ENCODE data around the gene CAMK2D. TPM values are rescaled to one million over a fixed set of nuclear protein-coding genes. Genes with fewer than 3 reads are reported as not detected.
"Not testable (repeated sequence)": the region's sequence is repeated elsewhere in the genome, so short reads cannot be mapped to it uniquely, and the experiment has no call there.

The CAMK2D gene
- total RNA-seq, 4 donors from 2014 or later = 57.3 to 78.4 (median 61.8) TPM

DNA sequence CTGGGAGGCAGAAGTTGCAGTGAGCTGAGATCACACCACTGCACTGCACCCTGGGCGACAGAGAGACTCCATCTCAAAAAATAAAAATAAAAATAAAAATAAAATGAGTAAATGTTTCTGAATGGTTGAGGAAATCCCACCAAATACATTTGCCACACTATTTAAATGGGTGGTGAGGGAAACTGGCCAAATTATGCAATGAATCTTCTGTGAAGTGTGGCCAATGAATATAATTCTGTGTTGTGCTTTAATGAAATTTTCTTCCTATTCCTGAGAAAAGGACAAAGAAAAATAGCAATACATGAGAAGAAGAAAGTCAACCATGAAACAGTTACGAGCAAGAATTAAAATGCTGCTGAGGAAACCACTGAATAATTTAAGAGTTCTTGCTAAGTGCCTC lies 69.9 kb downstream of the CAMK2D start:
- peaks cover 8 to 13% of the 10 kb centered on the region in 2 donors for H3K4me1 ChIP-seq
- intact Hi-C loops (cut with DNase I) = no loop called here
- TF ChIP-seq POLR2A (IDR thresholded peaks at IDR 0.05) = no peak
- TF ChIP-seq, protein P1, sequence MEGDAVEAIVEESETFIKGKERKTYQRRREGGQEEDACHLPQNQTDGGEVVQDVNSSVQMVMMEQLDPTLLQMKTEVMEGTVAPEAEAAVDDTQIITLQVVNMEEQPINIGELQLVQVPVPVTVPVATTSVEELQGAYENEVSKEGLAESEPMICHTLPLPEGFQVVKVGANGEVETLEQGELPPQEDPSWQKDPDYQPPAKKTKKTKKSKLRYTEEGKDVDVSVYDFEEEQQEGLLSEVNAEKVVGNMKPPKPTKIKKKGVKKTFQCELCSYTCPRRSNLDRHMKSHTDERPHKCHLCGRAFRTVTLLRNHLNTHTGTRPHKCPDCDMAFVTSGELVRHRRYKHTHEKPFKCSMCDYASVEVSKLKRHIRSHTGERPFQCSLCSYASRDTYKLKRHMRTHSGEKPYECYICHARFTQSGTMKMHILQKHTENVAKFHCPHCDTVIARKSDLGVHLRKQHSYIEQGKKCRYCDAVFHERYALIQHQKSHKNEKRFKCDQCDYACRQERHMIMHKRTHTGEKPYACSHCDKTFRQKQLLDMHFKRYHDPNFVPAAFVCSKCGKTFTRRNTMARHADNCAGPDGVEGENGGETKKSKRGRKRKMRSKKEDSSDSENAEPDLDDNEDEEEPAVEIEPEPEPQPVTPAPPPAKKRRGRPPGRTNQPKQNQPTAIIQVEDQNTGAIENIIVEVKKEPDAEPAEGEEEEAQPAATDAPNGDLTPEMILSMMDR (IDR thresholded peaks at IDR 0.05) = no peak
- no peak overlapping the region for H3K27ac ChIP-seq
- H3K4me3 ChIP-seq (replicated peaks in 1 of 3) = no peak overlapping the region
- WGBS, 2 donors = 92 to 94% methylated on average over 2 of the region's 2 CpGs
- no peak for DNase-seq
- H3K9me3 ChIP-seq = no peaks in the 10 kb centered on the region
- no peaks in the 10 kb centered on the region for H3K36me3 ChIP-seq
- no peaks in the 10 kb centered on the region for H3K27me3 ChIP-seq

DNA sequence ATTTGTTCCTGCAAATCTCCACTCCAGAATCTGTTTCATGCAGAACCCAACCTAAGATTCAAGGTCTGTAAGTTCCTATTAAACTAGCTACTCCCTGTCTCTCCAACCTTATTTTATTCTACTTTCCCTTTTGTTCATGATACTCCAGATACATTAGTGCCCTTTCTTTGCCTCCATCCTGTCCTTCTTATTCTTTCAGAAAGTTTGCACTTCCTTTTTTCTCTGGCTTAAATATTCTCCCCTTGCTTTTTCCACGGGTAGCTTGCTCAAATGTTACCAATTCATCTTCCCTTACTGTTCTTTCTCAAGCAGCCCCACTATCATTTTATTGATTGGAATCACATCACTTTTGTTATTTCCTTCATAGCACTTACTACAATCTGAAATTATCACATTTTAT lies 72.1 kb downstream of the CAMK2D start:
- no peak for TF ChIP-seq POLR2A (IDR thresholded peaks at IDR 0.05)
- TF ChIP-seq, protein P1 (IDR thresholded peaks at IDR 0.05) = no peak
- Histone ChIP-seq H3K27ac (no peak overlapping the region), H3K36me3 (no peaks in the 10 kb centered on the region), H3K4me1 (peaks cover 11 to 20% of the 10 kb centered on the region in 2 donors), H3K27me3 (no peaks in the 10 kb centered on the region), H3K9me3 (no peaks in the 10 kb centered on the region), H3K4me3 (replicated peaks in 1 of 3) (no peak overlapping the region)
- 77 to 78% methylated on average over 1 of the region's 1 CpG for WGBS, 2 donors
- no peak for DNase-seq
- intact Hi-C loops (cut with DNase I) = no loop called here

DNA sequence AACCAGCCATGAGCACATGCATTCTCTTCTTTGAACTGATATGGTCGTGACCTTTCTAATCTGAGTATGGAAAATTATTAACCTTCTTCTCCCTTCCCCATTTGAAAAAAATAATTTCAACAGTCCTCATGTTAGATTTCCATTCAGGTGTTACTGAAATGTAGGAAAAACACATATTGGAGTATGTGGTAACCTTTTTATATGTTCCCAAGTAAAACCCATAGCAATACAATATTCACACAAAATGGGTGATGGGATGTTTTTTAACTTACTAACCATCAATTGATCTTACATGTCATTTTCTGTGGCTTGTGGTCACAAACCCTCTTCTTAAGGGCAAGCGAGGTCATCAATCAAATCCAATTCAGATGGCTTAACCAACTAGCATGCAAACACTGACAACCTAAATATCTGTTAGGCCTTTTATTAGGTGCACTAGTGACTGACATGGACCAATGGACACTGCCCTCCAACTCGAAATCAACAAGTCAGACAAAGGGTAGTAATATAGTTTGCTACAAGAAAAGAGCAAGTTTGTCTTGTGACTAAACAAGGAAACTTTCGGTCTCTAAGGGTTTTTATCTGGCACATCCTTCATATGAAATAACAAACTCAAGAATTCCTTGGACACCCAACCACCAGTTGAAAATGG lies 74.3 kb downstream of the CAMK2D start:
- H3K27ac ChIP-seq = peak overlapping the region in 2 of 3 donors; percentile 31 to 47

DNA sequence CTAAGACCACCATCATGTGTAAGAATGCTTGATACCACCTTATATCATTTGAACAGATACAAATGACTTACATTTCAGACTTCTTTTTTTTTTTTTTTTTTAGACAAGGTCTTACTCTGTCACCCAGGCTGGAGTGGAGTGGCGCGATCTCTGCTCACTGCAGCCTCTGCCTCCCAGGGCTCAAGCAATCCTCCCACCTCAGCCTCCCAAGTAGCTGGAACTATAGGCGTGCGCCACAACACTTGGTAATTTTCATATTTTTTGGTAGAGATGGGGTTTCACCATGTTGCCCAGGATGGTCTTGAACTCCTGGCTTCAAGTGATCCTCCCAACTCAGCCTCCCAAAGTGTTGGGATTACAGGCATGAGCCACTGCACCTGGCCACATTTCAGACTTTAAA lies 76.4 kb downstream of the CAMK2D start:
- H3K36me3 ChIP-seq; H3K4me3 ChIP-seq (replicated peaks in 1 of 3); intact Hi-C loops (cut with DNase I); H3K9me3 ChIP-seq; H3K27me3 ChIP-seq; DNase-seq: not testable (repeated sequence)
- peaks cover 11 to 32% of the 10 kb centered on the region in 2 donors for H3K4me1 ChIP-seq
- 88 to 96% methylated on average over 4 of the region's 4 CpGs for WGBS, 2 donors
- peak overlapping the region; percentile 2 to 57 (median 21) for H3K27ac ChIP-seq

More for the DNA sequence above, 74.3 kb downstream of the CAMK2D start:
- Histone ChIP-seq H3K27me3 (no peaks in the 10 kb centered on the region), H3K36me3 (no peaks in the 10 kb centered on the region), H3K9me3 (no peaks in the 10 kb centered on the region), H3K4me3 (replicated peaks in 1 of 3) (no peak overlapping the region), H3K4me1 (peaks cover 11 to 32% of the 10 kb centered on the region in 2 donors)
- no peak for TF ChIP-seq POLR2A (IDR thresholded peaks at IDR 0.05)
- TF ChIP-seq, protein P1 (IDR thresholded peaks at IDR 0.05) = no peak
- 71 to 84% methylated on average over 4 of the region's 4 CpGs for WGBS, 2 donors
- DNase-seq = no peak
- intact Hi-C loops (cut with DNase I) = no loop called here

DNA sequence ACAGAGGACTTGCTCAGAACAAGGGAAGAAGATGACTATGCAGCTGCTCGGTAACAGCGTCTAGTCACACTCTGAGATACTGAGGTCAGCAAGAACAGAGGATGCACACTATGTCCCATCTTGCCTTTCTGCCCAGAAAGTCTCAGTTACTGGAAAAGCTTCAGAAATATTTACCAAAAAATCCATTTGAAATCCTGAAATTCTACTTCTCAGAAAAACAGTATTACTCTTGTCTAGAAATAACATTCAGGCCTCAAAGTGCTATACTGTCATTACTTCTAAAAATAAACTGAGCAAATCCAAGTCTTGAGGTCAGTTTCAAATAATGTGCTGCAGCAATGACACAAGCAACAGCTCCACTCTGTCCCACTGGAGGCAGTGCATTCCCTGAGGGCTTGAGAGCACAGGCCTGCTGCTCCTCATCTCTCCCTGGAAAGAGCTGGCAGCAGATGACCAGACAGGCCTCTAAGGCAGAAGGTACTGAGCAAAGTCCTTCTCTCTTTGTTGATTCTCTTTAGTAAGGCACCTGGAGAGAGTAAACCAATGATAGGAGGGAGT lies 76.9 kb downstream of the CAMK2D start:
- peak; percentile 59 to 66 for DNase-seq
- H3K4me3 ChIP-seq (replicated peaks in 1 of 3) = no peak overlapping the region
- WGBS, 2 donors = 56 to 65% methylated on average over 2 of the region's 2 CpGs
- H3K36me3 ChIP-seq = no peaks in the 10 kb centered on the region
- TF ChIP-seq POLR2A (IDR thresholded peaks at IDR 0.05) = no peak
- TF ChIP-seq, protein P1 (IDR thresholded peaks at IDR 0.05) = peak in 4 of 6 experiments; percentile 35 to 60 (median 48)
- no peaks in the 10 kb centered on the region for H3K9me3 ChIP-seq
- peaks cover 11 to 32% of the 10 kb centered on the region in 2 donors for H3K4me1 ChIP-seq
- no peaks in the 10 kb centered on the region for H3K27me3 ChIP-seq
- intact Hi-C loops (cut with DNase I) = no loop called here
- H3K27ac ChIP-seq = peak overlapping the region; percentile 2 to 57 (median 21)

All from thyroid gland (tissue), 4 donors.